SU-DHL-6 (cell line): ENCODE results near the gene FAM43A.

Experiments used
- H2AFZ ChIP-seq: fragments of 200-600 bp; sonication (generic); 2 replicates; pipeline ENCODE4 v1.6.1; 2014; ENCODE audit warnings: low read depth, mild to moderate bottlenecking, moderate library complexity, mixed read lengths, antibody characterized with exemption, low read length; ENCODE audit not compliant: severe bottlenecking
- H3F3A ChIP-seq: fragments of 200-600 bp; shearing (Covaris generic); 2 replicates; pipeline ENCODE4 v1.6.0; 2016; ENCODE audit warnings: antibody characterized with exemption, mild to moderate bottlenecking; ENCODE audit not compliant: insufficient read depth
- H3K27ac ChIP-seq: fragments of 200-600 bp; sonication (generic); 2 replicates; pipeline ENCODE4 v1.5.1; 2016; ENCODE audit warnings: low read depth, mild to moderate bottlenecking, low read length, moderate library complexity, mixed read lengths
- H3K27me3 ChIP-seq: fragments of 200-600 bp; sonication (generic), shearing (Covaris generic); 2 replicates; pipeline ENCODE4 v1.6.0; 2014; ENCODE audit warnings: mild to moderate bottlenecking, low read length
- H3K36me3 ChIP-seq: fragments of 200-600 bp; sonication (generic); 2 replicates; pipeline ENCODE4 v1.6.1; 2014; ENCODE audit warnings: mild to moderate bottlenecking, low read length, mixed read lengths
- H3K4me2 ChIP-seq: fragments of 300-600, 200-600 bp; shearing (Covaris generic), sonication (generic); 2 replicates; pipeline ENCODE4 v1.6.0; 2014; ENCODE audit warnings: low read length, low read depth, mild to moderate bottlenecking; ENCODE audit not compliant: poor library complexity, severe bottlenecking
- H3K4me3 ChIP-seq: fragments of 200-600 bp; sonication (generic); 2 replicates; pipeline ENCODE4 v1.5.1; 2014; ENCODE audit warnings: antibody characterized with exemption, low read length, mild to moderate bottlenecking, mixed read lengths; ENCODE audit not compliant: insufficient read depth, poor library complexity, severe bottlenecking
- H3K79me2 ChIP-seq: fragments of 200-600 bp; sonication (generic); 2 replicates; pipeline ENCODE4 v1.6.1; 2014; ENCODE audit warnings: mild to moderate bottlenecking, low read length, moderate library complexity; ENCODE audit not compliant: insufficient read depth
- H3K9ac ChIP-seq: fragments of 200-600 bp; sonication (generic); 2 replicates; pipeline ENCODE4 v1.7.0; 2014; ENCODE audit warnings: mild to moderate bottlenecking, low read length
- H3K9me2 ChIP-seq: fragments of 200-600 bp; sonication (generic); replicated peaks from 2 replicates; pipeline ENCODE4 v1.6.1; 2014; ENCODE audit warnings: low read length; ENCODE audit not compliant: insufficient read depth
- H3K9me3 ChIP-seq: fragments of 200-600 bp; sonication (generic); 2 replicates; pipeline ENCODE4 v1.6.1; 2014; ENCODE audit warnings: low read length, mixed read lengths; ENCODE audit not compliant: insufficient read depth
- H4K20me1 ChIP-seq: fragments of 200-600 bp; sonication (generic); 2 replicates; pipeline ENCODE4 v1.6.1; 2014; ENCODE audit warnings: low read depth, mild to moderate bottlenecking, antibody characterized with exemption, low read length, moderate library complexity, mixed read lengths
- EZH2phosphoT487 ChIP-seq: fragments of 200-600 bp; sonication (generic), shearing (Covaris generic); conservative IDR thresholded peaks from 2 replicates; pipeline ENCODE4 v1.6.1; 2018; ENCODE audit warnings: mild to moderate bottlenecking, antibody characterized with exemption, low read length, moderate library complexity, mixed read lengths
- TF ChIP-seq, protein P1 (sequence below): fragments of 200-600 bp; sonication (generic); IDR thresholded peaks from one replicate; pipeline ENCODE4 v1.5.1; 2017; ENCODE audit warnings: antibody characterized with exemption, mild to moderate bottlenecking, low read length, moderate library complexity; ENCODE audit not compliant: insufficient read depth, poor library complexity, severe bottlenecking

FAM43A gene

DNA sequence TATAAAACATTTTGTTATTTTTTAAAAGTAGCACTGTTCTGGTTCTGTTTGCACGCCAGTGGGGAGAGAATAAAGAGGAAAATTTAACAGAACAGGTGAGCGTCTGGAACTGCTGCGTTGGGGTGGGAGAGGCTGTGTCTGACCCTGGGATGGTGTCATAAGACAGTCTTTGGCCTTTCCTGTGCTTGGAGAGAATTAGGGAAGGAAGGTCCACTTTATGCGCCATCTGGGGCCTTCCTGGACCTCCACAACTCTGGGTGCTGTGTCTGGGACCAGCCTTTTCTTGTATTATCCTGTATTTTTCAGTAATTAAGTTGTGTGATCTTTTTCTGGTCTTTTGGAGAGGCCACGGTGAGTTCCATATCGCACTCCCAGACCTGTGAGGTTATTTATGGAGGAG, 3.3 kb downstream of the FAM43A start:
- Histone ChIP-seq H3K27me3 (no peaks in the 10 kb centered on the region), H3K9ac (no peak overlapping the region; the same call in 1 of the 2 replicates), H3K4me3 (no peak overlapping the region)

DNA sequence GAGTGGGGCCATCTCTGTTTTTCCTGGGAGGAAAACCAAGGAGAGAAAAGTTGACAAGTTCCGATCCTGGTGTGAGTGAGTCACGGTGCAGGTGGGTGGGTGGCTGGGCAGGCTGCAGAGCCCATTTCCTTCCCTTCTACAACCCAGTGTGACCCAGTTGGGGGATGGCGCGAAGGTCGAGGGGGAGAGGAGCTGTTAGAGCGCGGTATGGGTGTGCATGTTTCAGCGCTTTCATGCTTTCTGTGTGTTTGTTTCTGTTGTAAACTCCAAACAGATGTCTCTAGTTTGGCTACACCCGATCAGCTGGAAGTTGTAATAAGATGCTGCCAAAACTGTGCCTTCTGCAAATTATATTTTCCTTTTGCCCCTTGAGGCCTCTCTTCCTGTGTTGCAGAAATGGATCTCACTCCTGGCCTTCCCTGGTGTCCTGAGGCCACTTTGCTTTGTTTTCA, 3.8 kb downstream of the FAM43A start:
- Histone ChIP-seq H3K27me3 (no peaks in the 10 kb centered on the region), H4K20me1 (no peaks in the 10 kb centered on the region), H3K79me2 (no peaks in the 10 kb centered on the region), H3K27ac (no peak overlapping the region), H3K9me2 (no peaks in the 10 kb centered on the region), H3K9ac (no peak overlapping the region), H3K9me3 (no peaks in the 10 kb centered on the region), H3K36me3 (no peaks in the 10 kb centered on the region), H3K4me2 (no peak overlapping the region), H3K4me3 (no peak overlapping the region), H2AFZ (no peak overlapping the region), H3F3A (peaks cover 26% of the 10 kb centered on the region)
- TF ChIP-seq, protein P1, sequence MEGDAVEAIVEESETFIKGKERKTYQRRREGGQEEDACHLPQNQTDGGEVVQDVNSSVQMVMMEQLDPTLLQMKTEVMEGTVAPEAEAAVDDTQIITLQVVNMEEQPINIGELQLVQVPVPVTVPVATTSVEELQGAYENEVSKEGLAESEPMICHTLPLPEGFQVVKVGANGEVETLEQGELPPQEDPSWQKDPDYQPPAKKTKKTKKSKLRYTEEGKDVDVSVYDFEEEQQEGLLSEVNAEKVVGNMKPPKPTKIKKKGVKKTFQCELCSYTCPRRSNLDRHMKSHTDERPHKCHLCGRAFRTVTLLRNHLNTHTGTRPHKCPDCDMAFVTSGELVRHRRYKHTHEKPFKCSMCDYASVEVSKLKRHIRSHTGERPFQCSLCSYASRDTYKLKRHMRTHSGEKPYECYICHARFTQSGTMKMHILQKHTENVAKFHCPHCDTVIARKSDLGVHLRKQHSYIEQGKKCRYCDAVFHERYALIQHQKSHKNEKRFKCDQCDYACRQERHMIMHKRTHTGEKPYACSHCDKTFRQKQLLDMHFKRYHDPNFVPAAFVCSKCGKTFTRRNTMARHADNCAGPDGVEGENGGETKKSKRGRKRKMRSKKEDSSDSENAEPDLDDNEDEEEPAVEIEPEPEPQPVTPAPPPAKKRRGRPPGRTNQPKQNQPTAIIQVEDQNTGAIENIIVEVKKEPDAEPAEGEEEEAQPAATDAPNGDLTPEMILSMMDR, result no peak
- TF ChIP-seq EZH2phosphoT487, result no peak

More for the DNA sequence above, 3.3 kb downstream of the FAM43A start:
- Histone ChIP-seq H2AFZ (no peak overlapping the region), H3K36me3 (no peaks in the 10 kb centered on the region), H3K79me2 (no peaks in the 10 kb centered on the region), H4K20me1 (no peaks in the 10 kb centered on the region), H3K27ac (peak overlapping the region; percentile 78), H3K9me2 (no peaks in the 10 kb centered on the region), H3K4me2 (peak overlapping the region; percentile 74), H3K9me3 (no peaks in the 10 kb centered on the region), H3F3A (peaks cover 26% of the 10 kb centered on the region)
- TF ChIP-seq, protein P1, result no peak
- TF ChIP-seq EZH2phosphoT487, result no peak

DNA sequence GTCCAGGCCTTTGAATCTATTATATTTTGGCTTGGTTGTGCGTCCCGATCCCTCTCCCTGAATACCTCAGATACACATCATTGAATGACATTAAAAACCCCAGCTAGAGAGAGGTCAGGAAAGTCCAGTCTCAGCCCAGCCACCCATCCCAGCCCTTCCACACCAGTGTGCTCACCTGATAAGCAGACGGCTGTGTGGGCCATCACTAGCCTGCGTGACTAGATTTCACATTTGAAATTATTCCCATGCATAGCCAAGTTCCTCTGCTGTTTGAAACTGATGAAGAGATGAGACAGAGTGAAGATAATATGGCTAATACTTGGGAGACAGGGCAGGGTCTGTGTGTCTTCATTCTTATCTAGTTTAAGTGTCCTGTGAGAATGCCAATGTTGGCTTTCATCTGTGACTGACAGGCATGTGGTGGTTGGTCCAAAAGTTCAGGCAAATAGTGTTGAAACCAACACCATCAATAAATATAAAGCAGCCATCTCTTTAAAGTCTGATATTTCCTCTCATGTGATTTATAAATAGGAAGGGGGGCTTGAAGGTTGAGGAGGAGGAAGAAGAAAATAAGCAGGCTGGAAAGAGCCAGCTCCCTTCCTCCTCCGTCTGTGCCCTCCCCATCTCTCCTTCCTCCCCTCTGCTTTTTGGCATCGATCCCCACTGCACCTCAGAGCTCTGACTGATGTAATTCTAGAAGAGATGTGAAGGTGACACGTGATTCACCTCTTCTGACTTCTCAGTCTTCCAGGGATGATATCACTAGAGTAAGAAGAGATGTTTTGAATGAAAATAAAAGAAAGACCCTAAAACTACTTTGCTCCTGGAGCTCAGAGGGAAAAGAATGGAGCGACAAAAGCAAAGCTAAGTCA, 5.1 kb downstream of the FAM43A start:
- H3K27ac ChIP-seq, result peak overlapping the region; percentile 87
- peak overlapping the region; percentile 11; the same call in 1 of the 2 replicates for H3K9ac ChIP-seq

More for the DNA sequence above, 5.1 kb downstream of the FAM43A start:
- no peaks in the 10 kb centered on the region for H3K9me2 ChIP-seq
- H3K9me3 ChIP-seq, result no peaks in the 10 kb centered on the region
- H3K36me3 ChIP-seq, result no peaks in the 10 kb centered on the region
- H3K79me2 ChIP-seq, result no peaks in the 10 kb centered on the region
- peak overlapping the region; percentile 2 for H3K4me3 ChIP-seq
- TF ChIP-seq, protein P1, result no peak
- no peak for TF ChIP-seq EZH2phosphoT487
- H3F3A ChIP-seq, result peaks cover 26% of the 10 kb centered on the region
- H3K27me3 ChIP-seq, result no peaks in the 10 kb centered on the region
- H2AFZ ChIP-seq, result no peak overlapping the region
- H3K4me2 ChIP-seq, result peak overlapping the region; percentile 44
- H4K20me1 ChIP-seq, result no peaks in the 10 kb centered on the region
